SK-N-SH (cell line): ENCODE results near the gene EPHB2. TPM values are rescaled to one million over a fixed set of nuclear protein-coding genes. Genes with fewer than 3 reads are reported as not detected.

Experiments used
- CTCF ChIA-PET: fragments of 300-600, 350-600 bp; formaldehyde crosslinking; extraction: SDS; loops from one replicate; lab custom pipeline; 2021; lab: Yijun Ruan, JAX
- POLR2A ChIA-PET: fragments of 350-600 bp; sonication (Branson Sonifier 250); formaldehyde crosslinking; extraction: SDS; loops from one replicate; lab custom pipeline; 2020; ENCODE audit warnings: antibody characterized with exemption, inconsistent platforms; lab: Yijun Ruan, JAX
- DNase-seq: peaks from one replicate; pipeline ENCODE4 v3.0.0; 2012
- H2AFZ ChIP-seq: fragments of 200-600 bp; sonication (generic); 2 replicates; pipeline ENCODE4 v1.8.1; 2016; ENCODE audit warnings: antibody characterized with exemption, mild to moderate bottlenecking, low read depth
- H3F3A ChIP-seq: fragments of 200-600 bp; sonication (generic); replicated peaks from 2 replicates; pipeline ENCODE3; 2016; ENCODE audit warnings: antibody characterized with exemption, mild to moderate bottlenecking; ENCODE audit not compliant: insufficient read depth
- H3K27ac ChIP-seq, 2 experiments: fragments of 200-500 bp in 1 of 2; fragments of 200-600 bp in 1 of 2; sonication (Bioruptor generic) in 1 of 2; sonication (generic), shearing (Covaris generic) in 1 of 2; 2 replicates each; pipeline versions ENCODE4 v1.5.1 to v1.6.1; 2014 to 2016; ENCODE audit warnings: low read depth in 2 of 2, inconsistent platforms in 1 of 2, low read length in 1 of 2, mild to moderate bottlenecking in 1 of 2, mixed read lengths in 1 of 2
- H3K27me3 ChIP-seq: fragments of 200-600 bp; sonication (generic), shearing (Covaris generic); 2 replicates; pipeline ENCODE4 v1.6.1; 2016; ENCODE audit warnings: mixed run types; ENCODE audit not compliant: insufficient read depth
- H3K36me3 ChIP-seq, 2 experiments: fragments of 200-500 bp in 1 of 2; fragments of 200-600 bp in 1 of 2; sonication (Bioruptor generic) in 1 of 2; sonication (generic) in 1 of 2; replicated peaks in 1 of 2; 2 replicates each; pipeline versions ENCODE3 to v1.5.1; 2014 to 2016; ENCODE audit warnings: low read length in 1 of 2, mild to moderate bottlenecking in 1 of 2; ENCODE audit not compliant: insufficient read depth in 2 of 2, control insufficient read depth in 1 of 2
- H3K4me1 ChIP-seq, 2 experiments: fragments of 200-500 bp in 1 of 2; fragments of 200-600 bp in 1 of 2; sonication (Bioruptor generic) in 1 of 2; sonication (generic), shearing (Covaris generic) in 1 of 2; 2 replicates each; pipeline versions ENCODE4 v1.5.1 to v1.6.1; 2014 to 2016; ENCODE audit warnings: low read depth in 1 of 2, low read length in 1 of 2, mixed run types in 1 of 2; ENCODE audit not compliant: insufficient read depth in 2 of 2, control insufficient read depth in 1 of 2
- H3K4me2 ChIP-seq: fragments of 200-600 bp; sonication (generic), shearing (Covaris generic); 2 replicates; pipeline ENCODE4 v1.6.1; 2017; ENCODE audit warnings: mixed run types
- H3K4me3 ChIP-seq, 2 experiments: fragments of 200-500 bp in 1 of 2; fragments of 200-600 bp in 1 of 2; sonication (Bioruptor generic) in 1 of 2; sonication (generic), shearing (Covaris generic) in 1 of 2; 2 replicates each; pipeline versions ENCODE4 v1.5.1 to v1.8.1; 2014 to 2016; ENCODE audit warnings: low read depth in 2 of 2, inconsistent platforms in 1 of 2, low read length in 1 of 2, mild to moderate bottlenecking in 1 of 2, mixed read lengths in 1 of 2, moderate library complexity in 1 of 2
- H3K79me2 ChIP-seq: fragments of 200-600 bp; sonication (generic); 2 replicates; pipeline ENCODE4 v1.8.1; 2017; ENCODE audit warnings: mild to moderate bottlenecking; ENCODE audit not compliant: insufficient read depth
- H3K9ac ChIP-seq: fragments of 200-600 bp; sonication (generic); 2 replicates; pipeline ENCODE4 v1.6.1; 2017; ENCODE audit warnings: mixed run types
- H3K9me2 ChIP-seq: fragments of 200-600 bp; sonication (generic); 2 replicates; pipeline ENCODE4 v1.6.1; 2017; ENCODE audit warnings: mixed run types
- H3K9me3 ChIP-seq: fragments of 200-600 bp; sonication (generic); 2 replicates; pipeline ENCODE4 v1.6.1; 2017; ENCODE audit warnings: mixed run types, mild to moderate bottlenecking, moderate library complexity
- H4K20me1 ChIP-seq: fragments of 200-600 bp; sonication (generic); 2 replicates; pipeline ENCODE4 v1.6.1; 2017; ENCODE audit warnings: mild to moderate bottlenecking, mixed run types; ENCODE audit not compliant: insufficient read depth
- CTCF ChIP-seq: fragments of 200-600 bp; sonication (generic); IDR thresholded peaks from 2 replicates; pipeline ENCODE4 v1.6.1; 2017; ENCODE audit warnings: antibody characterized with exemption, mild to moderate bottlenecking, moderate library complexity
- EP300 ChIP-seq, 2 experiments: IDR thresholded peaks; 2 replicates each; pipeline versions ENCODE4 v1.4.0 to v1.6.1; 2012; ENCODE audit warnings: borderline replicate concordance in 1 of 2, low read depth in 1 of 2, low read length in 1 of 2
- FOSL2 ChIP-seq: IDR thresholded peaks from 2 replicates; pipeline ENCODE4 v1.4.0; 2012; ENCODE audit warnings: low read depth, mild to moderate bottlenecking, moderate library complexity, borderline replicate concordance
- JUND ChIP-seq: IDR thresholded peaks from 2 replicates; pipeline ENCODE4 v1.4.0; 2012
- MEF2A ChIP-seq: IDR thresholded peaks from 2 replicates; pipeline ENCODE4 v1.4.0; 2012; ENCODE audit warnings: low read depth, borderline replicate concordance
- PBX3 ChIP-seq: IDR thresholded peaks from 2 replicates; pipeline ENCODE4; 2012
- POLR2AphosphoS5 ChIP-seq: IDR thresholded peaks from 2 replicates; pipeline ENCODE4 v1.6.1; 2012; ENCODE audit warnings: low read depth, low read length
- RCOR1 ChIP-seq: fragments of 150-350 bp; IDR thresholded peaks from 2 replicates; pipeline ENCODE4 v1.6.1; 2017; ENCODE audit warnings: antibody characterized with exemption, low read length
- REST ChIP-seq: IDR thresholded peaks from 2 replicates; pipeline ENCODE4 v1.6.1; 2012; ENCODE audit warnings: mild to moderate bottlenecking, low read depth, low read length, moderate library complexity
- SIN3A ChIP-seq: IDR thresholded peaks from 2 replicates; pipeline ENCODE4 v1.6.1; 2012; ENCODE audit warnings: low read depth, mild to moderate bottlenecking, low read length, moderate library complexity, borderline replicate concordance
- USF1 ChIP-seq: IDR thresholded peaks from 2 replicates; pipeline ENCODE4 v1.4.0; 2012; ENCODE audit warnings: low read depth, borderline replicate concordance
- YY1 ChIP-seq: IDR thresholded peaks from 2 replicates; pipeline ENCODE4 v1.4.0; 2012; ENCODE audit warnings: low read depth, mild to moderate bottlenecking
- WGBS: methylation state at CpG from one replicate; pipeline ENCODE4 v1.1.6; 2017; ENCODE audit warnings: low lambda C conversion rate; 5-methylcytosine and 5-hydroxymethylcytosine counted together
- polyA plus RNA-seq, 3 experiments: library from polyadenylated mRNA; depleted of rRNA; stranded (reverse); fragments of >200 nt; gene quantifications; 2 replicates each; pipeline ENCODE4 v1.2.3, GENCODE V29; 2012

EPHB2 gene
- polyA plus RNA-seq, 1 of the 3 experiments (the other 2 are of a cell fraction) = 25.2 TPM

- no peak overlapping the region for H3K9ac ChIP-seq
- peaks cover 51 to 52% of the 10 kb centered on the region in 2 experiments for H3K4me1 ChIP-seq
- no peak overlapping the region; a peak in 1 of 4 replicates for H3K4me3 ChIP-seq
- H3K27ac ChIP-seq = peak overlapping the region; percentile 87 to 90; a peak in 3 of 4 replicates
- H3K79me2 ChIP-seq = peaks cover 5% of the 10 kb centered on the region; the same call in 1 of the 2 replicates
- H3K9me3 ChIP-seq = no peaks in the 10 kb centered on the region
- peak overlapping the region; percentile 74; the same call in 1 of the 2 replicates for H3K4me2 ChIP-seq
- H3K36me3 ChIP-seq = no peaks in the 10 kb centered on the region
- no peak overlapping the region for H2AFZ ChIP-seq
- no peaks in the 10 kb centered on the region for H3K27me3 ChIP-seq
- CTCF ChIA-PET = interaction anchor here (1.1 to 1.3 kb wide), 2 partner anchors 14 to 34 kb away, joined by 3 read pairs; no protein-coding TSS in a partner anchor
- H3K9me2 ChIP-seq = no peaks in the 10 kb centered on the region
- peaks cover 35% of the 10 kb centered on the region for H3F3A ChIP-seq
- H4K20me1 ChIP-seq = no peaks in the 10 kb centered on the region
- WGBS = 85% methylated on average over 11 of the region's 15 CpGs
- TF ChIP-seq USF1 = peak; percentile 39; the same call in 1 of the 2 replicates
- no peak for TF ChIP-seq POLR2AphosphoS5
- POLR2A ChIA-PET = no interaction called here
- DNase-seq = no peak
Measured at GRCh38 chr1:22828484-22829308, 118.1 kb downstream of the EPHB2 start.

GRCh38 chr1:22829309-22829989, 118.8 kb downstream of the EPHB2 start:
- Histone ChIP-seq H2AFZ (no peak overlapping the region), H3K4me3 (no peak overlapping the region), H3K79me2 (peaks cover 3% of the 10 kb centered on the region; the same call in 1 of the 2 replicates), H3F3A (peaks cover 35% of the 10 kb centered on the region), H3K4me2 (no peak overlapping the region), H3K4me1 (peaks cover 48 to 51% of the 10 kb centered on the region in 2 experiments), H3K9me3 (no peaks in the 10 kb centered on the region), H3K36me3 (no peaks in the 10 kb centered on the region), H4K20me1 (no peaks in the 10 kb centered on the region), H3K9me2 (no peaks in the 10 kb centered on the region), H3K9ac (no peak overlapping the region), H3K27ac (peak overlapping the region in 1 of 2 experiments; percentile 90; a peak in 2 of 4 replicates), H3K27me3 (no peaks in the 10 kb centered on the region)
- POLR2A ChIA-PET = no interaction called here
- CTCF ChIA-PET = interaction anchor here (1.1 kb wide), 1 partner anchor 33 kb away, joined by 3 read pairs; no protein-coding TSS in a partner anchor
- no peak for DNase-seq
- 87% methylated on average over 8 of the region's 12 CpGs for WGBS
- TF ChIP-seq PBX3 = no peak
- no peak for TF ChIP-seq POLR2AphosphoS5
- no peak for TF ChIP-seq JUND
- no peak for TF ChIP-seq MEF2A
- TF ChIP-seq SIN3A = no peak
- no peak for TF ChIP-seq RCOR1
- no peak for TF ChIP-seq REST
- no peak for TF ChIP-seq FOSL2
- no peak for TF ChIP-seq YY1
- no peak for TF ChIP-seq CTCF
- no peak for TF ChIP-seq EP300 (IDR thresholded peaks at IDR 0.05; ENCODE audit: borderline replicate concordance in 1 of 2, low read depth in 1 of 2, low read length in 1 of 2)
